HG02759 (cell line): Measurements from ENCODE around the gene TNNT3.
"Not testable (repeated sequence)": the region's sequence is repeated elsewhere in the genome, so short reads cannot be mapped to it uniquely, and the experiment has no call there.

Source experiments
- ATAC-seq: cut with Tn5 transposase; IDR thresholded peaks from one replicate; pipeline ENCODE4 v1.9.1; 2021; ENCODE audit warnings: mild to moderate bottlenecking, moderate library complexity; ENCODE audit not compliant: unreplicated experiment

Gene TNNT3

GRCh38 chr11:1880746-1881441 is 38.6 kb upstream of the TNNT3 start:
- ATAC-seq, result no peak

- no peak for ATAC-seq
Observed at GRCh38 chr11:1881442-1882264, 37.9 kb upstream of the TNNT3 start.

- ATAC-seq, result peak; percentile 80
Observed at GRCh38 chr11:1882265-1883238, 37.0 kb upstream of the TNNT3 start.

- ATAC-seq, result no peak
Observed at GRCh38 chr11:1883346-1884302, 35.9 kb upstream of the TNNT3 start.

GRCh38 chr11:1884303-1884700 is 35.2 kb upstream of the TNNT3 start:
- no peak for ATAC-seq

GRCh38 chr11:1886551-1886950 is 33.0 kb upstream of the TNNT3 start:
- ATAC-seq, result not testable (repeated sequence)

GRCh38 chr11:1887451-1888346 is 31.8 kb upstream of the TNNT3 start:
- ATAC-seq, result no peak

- ATAC-seq, result no peak
Observed at GRCh38 chr11:1888347-1888753, 31.2 kb upstream of the TNNT3 start.

GRCh38 chr11:1888811-1889210 is 30.7 kb upstream of the TNNT3 start:
- no peak for ATAC-seq

GRCh38 chr11:1889224-1889930 is 30.1 kb upstream of the TNNT3 start:
- ATAC-seq, result no peak

- no peak for ATAC-seq
Observed at GRCh38 chr11:1889941-1890855, 29.3 kb upstream of the TNNT3 start.

GRCh38 chr11:1890856-1891830 is 28.4 kb upstream of the TNNT3 start:
- ATAC-seq, result no peak

GRCh38 chr11:1891831-1892115 is 27.7 kb upstream of the TNNT3 start, which contains the start of gene PRR33:
Gene PRR33, minus strand, starts transcription at chr11:1891895. Its CDS starts 1,311 bp downstream, at chr11:1890584.
- no peak for ATAC-seq

- no peak for ATAC-seq
Observed at GRCh38 chr11:1892116-1892515, 27.4 kb upstream of the TNNT3 start.

- ATAC-seq, result no peak
Observed at GRCh38 chr11:1892558-1892957, 26.9 kb upstream of the TNNT3 start.
